GM19452 (cell line): Measurements from ENCODE around the gene PARVA.

Experiments used
- ATAC-seq: cut with Tn5 transposase; IDR thresholded peaks from one replicate; pipeline ENCODE4 v1.9.1; 2021; ENCODE audit not compliant: unreplicated experiment

Gene PARVA

DNA sequence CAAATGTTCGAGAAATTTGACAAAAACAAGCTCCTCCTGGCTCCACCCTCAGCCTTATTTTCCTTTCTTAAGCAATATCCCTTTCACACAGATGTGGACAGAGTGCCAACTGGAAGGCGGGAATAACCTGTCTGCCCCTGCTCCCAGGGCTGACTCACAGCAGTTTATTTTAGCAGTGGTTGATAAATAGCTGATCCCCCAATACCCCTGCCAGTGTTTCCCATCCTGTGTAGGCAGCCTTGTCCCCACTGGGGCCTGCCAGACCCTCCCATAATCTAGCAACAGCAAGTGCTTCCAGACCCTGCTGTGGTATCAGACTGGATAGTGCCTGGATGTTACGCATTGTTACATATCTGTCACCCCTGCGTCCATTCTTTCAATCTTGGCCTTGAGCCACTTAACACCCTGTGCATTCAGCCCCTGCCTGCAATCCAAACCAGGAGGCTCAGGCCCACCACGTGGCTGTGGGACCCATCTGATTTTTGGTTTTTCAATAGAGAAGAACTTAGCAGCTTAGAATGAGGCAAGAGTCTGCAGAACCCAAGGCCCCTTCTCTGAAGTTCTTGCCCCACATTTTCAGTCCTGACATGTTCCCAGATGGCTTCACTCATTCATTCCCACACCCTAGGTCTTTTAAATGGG is 53.7 kb downstream of the PARVA start:
- no peak for ATAC-seq

- ATAC-seq, result no peak
These were observed 55.1 kb downstream of the PARVA start for GRCh38 chr11:12432507-12432906.

GRCh38 chr11:12433121-12433520 is 55.8 kb downstream of the PARVA start:
- ATAC-seq, result no peak

DNA sequence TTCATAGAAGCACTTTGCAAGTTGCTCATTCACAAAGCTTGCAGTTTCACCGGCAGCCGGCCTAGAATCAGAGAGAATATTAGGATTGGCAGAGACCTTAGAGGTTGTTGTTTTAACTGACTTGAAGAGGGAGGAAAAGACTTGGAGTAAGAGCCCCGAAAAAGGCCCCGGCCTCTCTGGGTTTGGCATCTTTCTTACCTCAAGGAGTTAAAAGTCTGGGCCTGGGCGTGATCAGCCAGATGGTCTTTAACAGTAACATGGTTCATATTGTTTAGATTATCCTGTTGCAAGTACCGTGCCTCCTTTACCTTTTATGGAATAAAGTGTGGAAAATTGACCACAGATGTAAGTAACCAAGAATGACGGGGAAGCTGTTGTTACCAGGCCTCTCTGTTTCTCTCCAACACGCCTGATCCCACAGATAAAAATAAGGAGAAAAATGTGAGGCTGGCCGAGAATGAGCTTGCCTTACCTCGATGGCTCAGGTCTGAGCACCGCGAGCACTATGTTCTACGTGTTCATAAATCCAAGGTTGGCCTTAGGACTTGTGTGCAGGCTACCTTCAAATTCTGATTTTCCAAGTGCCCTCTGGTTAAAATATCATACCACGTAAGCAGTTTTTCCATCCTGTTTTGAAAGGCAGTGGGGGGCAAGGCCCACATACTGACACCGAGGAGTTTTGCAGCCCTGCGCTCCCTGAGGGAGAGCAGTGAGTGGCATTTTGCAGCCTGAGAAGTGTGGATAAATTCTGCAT is 56.4 kb downstream of the PARVA start:
- no peak for ATAC-seq

- ATAC-seq, result no peak
These were observed 56.9 kb downstream of the PARVA start for GRCh38 chr11:12434325-12434654.

- no peak for ATAC-seq
These were observed 57.9 kb downstream of the PARVA start for GRCh38 chr11:12435264-12435663.

GRCh38 chr11:12436266-12436665 is 58.9 kb downstream of the PARVA start:
- no peak for ATAC-seq

- ATAC-seq, result no peak
These were observed 60.9 kb downstream of the PARVA start for GRCh38 chr11:12438291-12438690.

GRCh38 chr11:12439615-12440014 is 62.2 kb downstream of the PARVA start:
- no peak for ATAC-seq

DNA sequence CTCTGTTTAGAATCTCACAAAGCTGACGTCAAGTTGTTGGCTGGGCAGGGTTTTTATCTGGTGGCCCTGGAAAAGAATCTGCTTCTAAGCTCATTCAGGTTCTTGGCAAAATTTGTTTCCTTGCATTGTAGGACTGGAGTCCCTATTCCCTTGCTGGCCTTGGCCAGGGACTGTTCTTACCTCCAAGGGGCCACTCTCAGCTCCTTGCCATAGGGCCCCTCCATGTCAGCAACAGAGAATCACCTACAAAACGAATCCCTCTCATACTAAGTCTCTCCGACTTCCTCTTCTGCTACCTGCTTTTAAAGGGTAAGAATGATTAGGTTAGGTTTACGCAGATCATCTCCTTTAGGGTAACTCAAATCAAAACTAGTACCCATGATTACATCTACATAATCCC is 63.2 kb downstream of the PARVA start:
- no peak for ATAC-seq

DNA sequence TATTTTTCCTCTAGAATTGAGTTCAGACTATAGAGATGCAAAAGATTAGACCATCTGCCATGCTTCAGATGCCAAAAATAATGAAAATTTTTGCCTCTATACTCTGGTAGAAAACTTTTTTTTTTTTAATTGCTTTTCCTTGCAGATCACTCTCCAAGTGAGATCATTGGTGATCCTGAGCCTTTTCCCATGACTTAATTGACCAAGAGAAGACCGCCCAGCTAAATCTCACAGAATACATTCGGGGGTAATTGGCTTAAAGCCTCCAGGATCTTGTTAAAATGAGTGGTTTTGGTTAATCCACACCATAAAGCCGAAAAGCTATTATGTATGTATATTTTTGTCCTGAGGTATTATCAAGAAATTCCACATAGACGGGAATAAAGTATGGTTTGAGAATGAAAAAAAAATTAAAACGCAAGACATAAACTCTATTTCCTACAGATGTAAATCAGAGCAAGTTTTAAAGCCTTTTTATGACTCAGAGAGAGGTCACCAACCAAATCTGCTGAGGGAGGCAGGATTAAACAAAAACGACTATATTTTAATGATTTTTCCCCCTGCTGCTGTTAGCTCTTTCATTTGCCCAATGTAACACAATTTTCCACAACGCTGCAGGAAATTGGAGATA is 64.0 kb downstream of the PARVA start:
- ATAC-seq, result no peak

GRCh38 chr11:12444601-12445000 is 67.2 kb downstream of the PARVA start:
- no peak for ATAC-seq

DNA sequence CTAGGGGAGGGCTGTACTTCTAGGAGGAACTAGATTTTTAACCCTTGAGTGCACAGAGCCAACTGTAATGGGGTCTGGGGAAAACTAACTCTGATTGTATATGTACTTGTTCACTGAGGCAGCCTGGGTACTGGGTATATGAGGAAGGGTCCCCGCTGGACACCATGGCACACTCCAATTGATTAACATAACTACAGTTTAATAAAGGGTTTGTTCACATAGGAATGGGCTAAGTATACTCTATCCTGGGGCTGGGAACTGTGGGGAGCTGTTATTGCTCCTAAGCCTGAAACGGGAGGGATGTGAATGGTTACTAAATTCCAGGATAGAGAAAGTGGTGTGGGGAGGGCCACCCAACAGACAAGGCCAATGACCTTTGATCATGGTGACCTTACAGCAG is 67.6 kb downstream of the PARVA start:
- no peak for ATAC-seq

DNA sequence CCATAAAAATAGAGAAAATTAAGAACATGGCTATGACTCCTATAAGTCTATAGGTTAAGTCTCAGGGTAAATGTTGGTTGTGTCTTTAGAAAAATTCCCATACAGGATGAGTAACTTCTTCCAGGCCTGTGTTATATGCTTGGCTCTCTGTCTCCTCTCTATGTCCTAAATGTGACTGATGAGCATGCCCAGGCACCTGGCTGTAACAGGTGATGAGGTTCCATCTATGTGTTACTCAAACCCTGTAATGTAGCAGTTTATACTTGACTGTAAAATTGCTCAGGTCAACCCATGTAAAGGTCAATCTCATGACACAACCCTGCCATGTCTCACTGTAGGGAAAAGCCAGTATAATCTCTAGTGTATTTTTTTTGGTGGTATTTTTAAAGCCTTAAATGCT is 69.5 kb downstream of the PARVA start:
- ATAC-seq, result no peak

- no peak for ATAC-seq
These were observed 71.0 kb downstream of the PARVA start for GRCh38 chr11:12448131-12448939.

DNA sequence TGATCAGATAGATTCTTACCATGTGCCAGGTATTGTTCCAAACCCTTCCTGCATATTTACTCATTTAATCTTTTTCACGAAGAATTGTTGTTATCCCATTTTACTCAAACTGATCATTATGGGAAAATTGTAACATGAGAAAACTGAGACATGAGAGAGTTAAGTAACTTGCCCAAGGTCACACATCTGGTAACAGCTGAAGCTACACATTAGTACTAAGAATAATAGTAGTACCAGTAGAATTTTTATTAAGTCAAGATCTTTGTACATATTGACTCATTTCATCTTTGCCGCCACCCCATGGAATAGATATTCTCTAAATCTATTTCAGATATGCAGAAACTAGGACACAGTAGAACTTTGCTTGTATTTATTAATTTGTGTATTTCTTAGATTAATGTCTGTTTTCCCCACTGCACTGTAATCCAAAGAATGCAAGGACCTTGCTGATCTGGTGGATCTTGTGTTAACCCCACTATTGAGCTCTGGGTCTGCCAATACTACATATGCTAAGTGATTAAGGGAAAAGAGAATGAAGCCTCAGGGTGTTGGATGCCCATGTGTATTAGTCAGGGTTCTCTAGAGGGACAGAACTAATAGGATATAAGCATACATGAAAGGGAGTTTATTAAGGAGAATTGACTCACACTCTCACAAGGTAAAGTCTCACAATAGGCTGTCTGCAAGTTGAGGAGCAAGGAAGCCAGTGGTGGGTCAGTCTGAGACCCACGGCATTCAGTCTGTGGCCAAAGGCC is 72.8 kb downstream of the PARVA start:
- no peak for ATAC-seq

- ATAC-seq, result no peak
These were observed 73.9 kb downstream of the PARVA start for GRCh38 chr11:12451179-12451814.

GRCh38 chr11:12453243-12453642 is 75.9 kb downstream of the PARVA start:
- ATAC-seq, result no peak

DNA sequence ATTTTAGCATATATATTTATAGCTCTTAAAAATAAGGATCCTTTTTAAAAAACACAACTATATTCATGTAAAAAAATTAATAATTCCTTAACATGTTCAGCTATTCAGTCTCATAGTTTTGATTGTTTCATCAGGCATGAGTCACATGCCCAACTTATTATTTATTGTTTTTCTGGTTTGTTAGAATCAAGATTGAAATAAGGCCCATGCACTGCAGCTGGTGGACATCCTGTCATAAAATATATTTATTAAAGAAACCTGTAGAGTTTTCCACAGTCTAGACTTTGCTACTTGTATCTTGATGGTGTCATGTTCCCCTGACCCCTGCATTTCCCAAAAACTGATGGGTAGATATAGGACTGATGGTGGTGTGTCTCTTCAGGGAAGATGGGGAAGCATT is 77.4 kb downstream of the PARVA start:
- ATAC-seq, result no peak

GRCh38 chr11:12455938-12456337 is 78.6 kb downstream of the PARVA start:
- no peak for ATAC-seq
